ENCODE data around the gene TRABD2A. TPM values are rescaled to one million over a fixed set of nuclear protein-coding genes. Genes with fewer than 3 reads are reported as not detected.
A peak's percentile ranks its signal among the peaks of the same experiment; 100 is the strongest.
"Not testable (repeated sequence)": the region's sequence is repeated elsewhere in the genome, so short reads cannot be mapped to it uniquely, and the experiment has no call there.

The TRABD2A gene
- total RNA-seq (10 to 100 TPM; 60.5 to 93.7 TPM), total RNA-seq (99.1 to 231 reads per million in 2 donors)

DNA sequence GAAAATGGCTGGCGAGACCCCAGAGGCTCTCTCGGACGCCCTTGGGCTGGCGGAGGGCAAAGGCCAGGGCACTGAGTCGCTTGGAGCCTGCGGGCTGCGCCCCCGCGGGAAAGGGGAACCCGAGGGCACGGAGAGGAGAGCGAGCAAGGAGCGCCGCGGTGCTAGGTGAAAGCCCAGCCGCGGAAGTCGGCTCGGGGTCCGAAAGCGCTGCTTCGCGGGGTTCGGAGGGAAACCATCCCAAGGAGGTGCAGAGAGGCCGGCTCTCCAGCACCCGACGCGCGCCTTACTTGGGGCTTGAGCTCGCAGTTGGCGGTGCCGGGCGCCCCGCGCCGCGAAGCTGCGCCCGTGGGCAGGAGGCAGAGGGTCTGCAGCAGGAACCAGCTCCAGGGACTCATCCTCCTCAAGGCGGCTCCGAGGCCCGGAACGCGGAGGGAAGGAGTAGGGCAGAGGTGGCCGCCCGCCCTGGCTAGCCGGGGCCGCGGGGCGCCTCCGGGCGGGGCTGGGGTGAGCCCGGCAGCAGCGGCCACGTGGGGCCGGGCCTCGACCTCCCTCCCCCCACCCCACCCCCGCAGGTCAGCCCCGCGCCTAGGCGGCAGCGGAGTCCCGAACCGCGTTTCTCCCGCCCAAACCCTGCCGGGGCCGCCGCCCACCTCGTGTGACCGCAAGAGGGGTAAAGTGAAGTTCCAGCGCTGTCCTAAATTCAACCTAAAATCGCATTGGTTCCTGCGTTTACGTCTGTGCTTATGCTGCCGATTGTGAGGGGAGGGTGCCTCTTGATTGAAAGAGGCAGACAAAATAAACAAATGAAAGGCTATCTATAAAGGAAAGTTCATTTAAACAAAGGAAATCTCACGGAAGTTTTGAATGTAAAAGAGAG is at the start of gene TRABD2A:
TSS of gene TRABD2A (minus strand) at position 440 of the 877 bp plus-strand sequence. CDS start at position 395, 45 bp downstream.
- H3K36me3 Mint-ChIP-seq (ENCODE audit: low read depth) = peaks cover 5% of the 10 kb centered on the region
- no peaks in the 10 kb centered on the region for H3K9me3 ChIP-seq (ENCODE audit: control insufficient read depth, low read length, poor library complexity, severe bottlenecking)
- DNase-seq (peak in 2 of 3 donors; percentile 44 to 53), ATAC-seq (peak; percentile 63)
- H3K4me3 Mint-ChIP-seq = peak within 1 kb of the TSS; percentile 99
- peak within 1 kb of the TSS; percentile 96 for H3K27ac Mint-ChIP-seq
- no peaks in the 10 kb centered on the region for H3K27me3 Mint-ChIP-seq
- H3K4me1 Mint-ChIP-seq = peaks cover 49% of the 10 kb centered on the region

DNA sequence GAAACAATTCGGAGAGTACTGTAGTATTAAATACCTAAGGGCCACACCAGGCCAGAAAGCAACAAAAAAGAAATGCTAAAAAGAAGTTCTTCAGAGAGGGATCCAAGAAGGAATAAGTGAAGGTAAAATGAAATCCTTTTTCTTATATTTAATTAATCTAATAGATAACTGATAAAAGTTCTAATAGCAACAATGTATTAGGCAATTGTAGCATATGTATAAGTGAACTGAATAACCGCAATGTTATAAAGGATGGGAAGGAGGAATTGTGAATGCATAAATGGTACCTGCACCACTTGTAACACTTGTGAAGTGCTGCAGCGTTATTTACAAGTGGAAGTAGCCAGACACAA is 46.4 kb upstream of the TRABD2A start:
- Mint-ChIP-seq H3K36me3 (ENCODE audit: low read depth) (no peaks in the 10 kb centered on the region), H3K27ac (peak overlapping the region; percentile 98), H3K4me3 (peak overlapping the region; percentile 97), H3K27me3 (no peaks in the 10 kb centered on the region), H3K4me1 (peaks cover 34% of the 10 kb centered on the region)
- no peaks in the 10 kb centered on the region for H3K9me3 ChIP-seq (ENCODE audit: control insufficient read depth, low read length, poor library complexity, severe bottlenecking)
- no peak for DNase-seq
- no peak for ATAC-seq

DNA sequence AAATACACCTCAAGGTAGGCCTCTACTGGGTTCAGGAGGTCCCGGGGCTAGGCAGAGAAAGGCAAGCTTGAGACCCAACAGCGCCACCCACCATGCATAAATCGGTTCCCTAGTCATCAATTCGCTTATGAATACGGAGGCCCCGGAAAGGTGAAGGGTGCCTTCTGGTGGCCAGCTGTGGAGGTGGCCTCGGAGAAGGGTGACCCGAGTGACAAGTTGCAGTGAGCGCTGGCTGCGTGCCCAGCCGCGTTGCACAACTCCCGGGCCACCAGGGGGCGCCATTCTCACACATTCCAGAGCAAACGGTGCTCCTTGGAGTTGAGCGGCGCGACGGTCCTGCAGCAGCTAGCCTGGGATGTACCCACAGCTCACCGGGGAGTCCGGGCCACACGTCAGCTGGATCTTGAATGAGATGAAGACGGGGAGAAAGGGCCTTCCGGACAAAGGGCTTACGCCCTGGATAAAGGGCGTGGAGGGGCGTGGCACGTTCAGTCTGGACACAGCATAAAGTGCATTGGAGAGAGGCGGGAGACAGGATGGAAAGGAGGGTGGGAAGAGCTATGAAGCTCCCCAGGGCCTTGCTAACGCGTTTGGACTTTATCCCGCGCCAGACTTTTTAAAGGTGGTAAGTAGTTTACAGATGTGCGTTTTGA is 45.0 kb upstream of the TRABD2A start:
- peak; percentile 82 for ATAC-seq
- peak overlapping the region; percentile 98 for H3K27ac Mint-ChIP-seq
- peak; percentile 95 to 99 (median 98) for DNase-seq
- H3K27me3 Mint-ChIP-seq = no peaks in the 10 kb centered on the region
- H3K9me3 ChIP-seq (ENCODE audit: control insufficient read depth, low read length, poor library complexity, severe bottlenecking) = no peaks in the 10 kb centered on the region
- H3K36me3 Mint-ChIP-seq (ENCODE audit: low read depth) = no peaks in the 10 kb centered on the region
- peaks cover 26% of the 10 kb centered on the region for H3K4me1 Mint-ChIP-seq
- peak overlapping the region; percentile 97 for H3K4me3 Mint-ChIP-seq

GRCh38 chr2:84925336-84925723 is 44.4 kb upstream of the TRABD2A start:
- DNase-seq = no peak
- Mint-ChIP-seq H3K36me3 (ENCODE audit: low read depth) (no peaks in the 10 kb centered on the region), H3K4me3 (peak overlapping the region; percentile 97), H3K4me1 (peaks cover 26% of the 10 kb centered on the region), H3K27me3 (no peaks in the 10 kb centered on the region), H3K27ac (peak overlapping the region; percentile 98)
- ATAC-seq = peak; percentile 16
- H3K9me3 ChIP-seq (ENCODE audit: control insufficient read depth, low read length, poor library complexity, severe bottlenecking) = no peaks in the 10 kb centered on the region

- H3K27me3 Mint-ChIP-seq = no peaks in the 10 kb centered on the region
- peak in 1 of 3 donors; percentile 43 for DNase-seq
- no peaks in the 10 kb centered on the region for H3K36me3 Mint-ChIP-seq (ENCODE audit: low read depth)
- H3K4me3 Mint-ChIP-seq = peak overlapping the region; percentile 76
- peaks cover 33% of the 10 kb centered on the region for H3K4me1 Mint-ChIP-seq
- H3K9me3 ChIP-seq (ENCODE audit: control insufficient read depth, low read length, poor library complexity, severe bottlenecking) = no peaks in the 10 kb centered on the region
- peak; percentile 28 for ATAC-seq
- H3K27ac Mint-ChIP-seq = peak overlapping the region; percentile 98
Measured at GRCh38 chr2:84924173-84925106, 43.6 kb upstream of the TRABD2A start.

DNA sequence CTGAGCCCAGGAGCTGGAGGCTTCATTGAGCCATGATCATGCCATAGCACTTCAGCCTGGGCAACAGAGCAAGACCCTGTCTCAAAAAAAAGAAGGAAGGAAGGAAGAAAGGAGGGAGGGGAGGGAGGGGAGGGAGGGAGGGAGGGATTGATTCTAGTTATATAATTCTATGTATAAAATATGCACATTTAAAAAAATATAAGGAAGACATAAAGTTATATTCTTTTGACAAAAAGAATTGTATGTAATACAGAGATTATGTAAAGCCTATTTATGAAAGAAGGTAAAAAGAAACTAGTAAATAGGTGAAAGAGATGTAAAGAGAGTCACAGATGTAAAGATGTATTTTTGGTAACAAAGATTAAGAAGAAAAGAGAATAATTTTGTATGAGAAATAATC is 42.1 kb upstream of the TRABD2A start:
- H3K4me3 Mint-ChIP-seq = peak overlapping the region; percentile 61

GRCh38 chr2:84919885-84920580 is 39.1 kb upstream of the TRABD2A start:
- ATAC-seq (peak; percentile 29), DNase-seq (no peak)
- no peaks in the 10 kb centered on the region for H3K36me3 Mint-ChIP-seq (ENCODE audit: low read depth)
- peak overlapping the region; percentile 59 for H3K4me3 Mint-ChIP-seq
- H3K9me3 ChIP-seq (ENCODE audit: control insufficient read depth, low read length, poor library complexity, severe bottlenecking) = no peaks in the 10 kb centered on the region
- H3K27me3 Mint-ChIP-seq = no peaks in the 10 kb centered on the region
- H3K4me1 Mint-ChIP-seq = peaks cover 20% of the 10 kb centered on the region
- peak overlapping the region; percentile 89 for H3K27ac Mint-ChIP-seq

More for the DNA sequence above, 42.1 kb upstream of the TRABD2A start:
- DNase-seq (no peak), ATAC-seq (no peak)
- no peaks in the 10 kb centered on the region for H3K9me3 ChIP-seq (ENCODE audit: control insufficient read depth, low read length, poor library complexity, severe bottlenecking)
- H3K27me3 Mint-ChIP-seq = no peaks in the 10 kb centered on the region
- peaks cover 40% of the 10 kb centered on the region for H3K4me1 Mint-ChIP-seq
- no peaks in the 10 kb centered on the region for H3K36me3 Mint-ChIP-seq (ENCODE audit: low read depth)
- H3K27ac Mint-ChIP-seq = no peak overlapping the region

GRCh38 chr2:84918430-84918829 is 37.5 kb upstream of the TRABD2A start:
- ATAC-seq (no peak), DNase-seq (no peak)
- Mint-ChIP-seq H3K4me1 (peaks cover 20% of the 10 kb centered on the region), H3K27me3 (no peaks in the 10 kb centered on the region), H3K36me3 (ENCODE audit: low read depth) (no peaks in the 10 kb centered on the region), H3K27ac (peak overlapping the region; percentile 27), H3K4me3 (no peak overlapping the region)
- no peaks in the 10 kb centered on the region for H3K9me3 ChIP-seq (ENCODE audit: control insufficient read depth, low read length, poor library complexity, severe bottlenecking)

- H3K36me3 Mint-ChIP-seq (ENCODE audit: low read depth); H3K9me3 ChIP-seq (ENCODE audit: control insufficient read depth, low read length, poor library complexity, severe bottlenecking); H3K4me3 Mint-ChIP-seq; DNase-seq; ATAC-seq; H3K27me3 Mint-ChIP-seq; H3K27ac Mint-ChIP-seq: not testable (repeated sequence)
- peaks cover 19% of the 10 kb centered on the region for H3K4me1 Mint-ChIP-seq
Measured at GRCh38 chr2:84917821-84918220, 36.9 kb upstream of the TRABD2A start.

GRCh38 chr2:84915675-84916074 is 34.8 kb upstream of the TRABD2A start:
- H3K27ac Mint-ChIP-seq; H3K27me3 Mint-ChIP-seq; H3K4me3 Mint-ChIP-seq; DNase-seq; H3K36me3 Mint-ChIP-seq (ENCODE audit: low read depth); H3K9me3 ChIP-seq (ENCODE audit: control insufficient read depth, low read length, poor library complexity, severe bottlenecking); ATAC-seq: not testable (repeated sequence)
- H3K4me1 Mint-ChIP-seq = peaks cover 22% of the 10 kb centered on the region

DNA sequence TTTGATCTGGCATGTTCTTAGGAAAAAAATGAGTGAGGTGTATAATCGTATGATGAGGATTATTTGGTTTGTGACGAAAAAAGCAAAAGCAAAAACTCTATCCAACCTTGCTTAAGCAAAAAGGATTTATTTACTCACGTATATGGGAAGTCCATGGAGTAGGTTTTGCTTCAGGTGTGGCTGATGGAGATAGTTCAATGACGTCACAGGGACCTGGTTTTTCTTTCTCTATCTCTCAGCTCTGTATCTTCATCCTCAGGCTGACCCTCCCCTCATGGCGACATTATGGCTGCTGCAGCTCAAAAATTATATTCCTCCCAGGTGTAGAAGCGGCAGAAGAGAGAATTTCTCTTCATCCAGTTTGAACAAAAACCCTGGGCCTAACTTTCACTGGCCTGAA is 33.5 kb upstream of the TRABD2A start:
- Mint-ChIP-seq H3K36me3 (ENCODE audit: low read depth) (no peaks in the 10 kb centered on the region), H3K27me3 (no peaks in the 10 kb centered on the region), H3K27ac (no peak overlapping the region), H3K4me1 (peaks cover 14% of the 10 kb centered on the region), H3K4me3 (no peak overlapping the region)
- ATAC-seq = no peak
- H3K9me3 ChIP-seq (ENCODE audit: control insufficient read depth, low read length, poor library complexity, severe bottlenecking) = no peaks in the 10 kb centered on the region
- no peak for DNase-seq

- DNase-seq (no peak), ATAC-seq (no peak)
- Mint-ChIP-seq H3K27ac (no peak overlapping the region), H3K36me3 (ENCODE audit: low read depth) (no peaks in the 10 kb centered on the region), H3K4me3 (no peak overlapping the region), H3K4me1 (peaks cover 16% of the 10 kb centered on the region), H3K27me3 (no peaks in the 10 kb centered on the region)
- H3K9me3 ChIP-seq (ENCODE audit: control insufficient read depth, low read length, poor library complexity, severe bottlenecking) = no peaks in the 10 kb centered on the region
Measured at GRCh38 chr2:84912984-84913383, 32.1 kb upstream of the TRABD2A start.
